SU-DHL-6 (cell line): Measurements from ENCODE around the gene LAMA1.

ENCODE experiments used
- EZH2phosphoT487 ChIP-seq: fragments of 200-600 bp; sonication (generic), shearing (Covaris generic); conservative IDR thresholded peaks from 2 replicates; pipeline ENCODE4 v1.6.1; 2018; ENCODE audit warnings: mild to moderate bottlenecking, antibody characterized with exemption, low read length, moderate library complexity, mixed read lengths
- TF ChIP-seq, protein P1 (sequence below): fragments of 200-600 bp; sonication (generic); IDR thresholded peaks from one replicate; pipeline ENCODE4 v1.5.1; 2017; ENCODE audit warnings: antibody characterized with exemption, mild to moderate bottlenecking, low read length, moderate library complexity; ENCODE audit not compliant: insufficient read depth, poor library complexity, severe bottlenecking

GRCh38 chr18:7020995-7021777 lies 96.4 kb downstream of the LAMA1 start:
- TF ChIP-seq, protein P1, sequence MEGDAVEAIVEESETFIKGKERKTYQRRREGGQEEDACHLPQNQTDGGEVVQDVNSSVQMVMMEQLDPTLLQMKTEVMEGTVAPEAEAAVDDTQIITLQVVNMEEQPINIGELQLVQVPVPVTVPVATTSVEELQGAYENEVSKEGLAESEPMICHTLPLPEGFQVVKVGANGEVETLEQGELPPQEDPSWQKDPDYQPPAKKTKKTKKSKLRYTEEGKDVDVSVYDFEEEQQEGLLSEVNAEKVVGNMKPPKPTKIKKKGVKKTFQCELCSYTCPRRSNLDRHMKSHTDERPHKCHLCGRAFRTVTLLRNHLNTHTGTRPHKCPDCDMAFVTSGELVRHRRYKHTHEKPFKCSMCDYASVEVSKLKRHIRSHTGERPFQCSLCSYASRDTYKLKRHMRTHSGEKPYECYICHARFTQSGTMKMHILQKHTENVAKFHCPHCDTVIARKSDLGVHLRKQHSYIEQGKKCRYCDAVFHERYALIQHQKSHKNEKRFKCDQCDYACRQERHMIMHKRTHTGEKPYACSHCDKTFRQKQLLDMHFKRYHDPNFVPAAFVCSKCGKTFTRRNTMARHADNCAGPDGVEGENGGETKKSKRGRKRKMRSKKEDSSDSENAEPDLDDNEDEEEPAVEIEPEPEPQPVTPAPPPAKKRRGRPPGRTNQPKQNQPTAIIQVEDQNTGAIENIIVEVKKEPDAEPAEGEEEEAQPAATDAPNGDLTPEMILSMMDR, result no peak
- no peak for TF ChIP-seq EZH2phosphoT487
